ENCODE measurements around the gene NKAIN2.
"Not testable (repeated sequence)": the region's sequence is repeated elsewhere in the genome, so short reads cannot be mapped to it uniquely, and the experiment has no call there.

NKAIN2 gene

DNA sequence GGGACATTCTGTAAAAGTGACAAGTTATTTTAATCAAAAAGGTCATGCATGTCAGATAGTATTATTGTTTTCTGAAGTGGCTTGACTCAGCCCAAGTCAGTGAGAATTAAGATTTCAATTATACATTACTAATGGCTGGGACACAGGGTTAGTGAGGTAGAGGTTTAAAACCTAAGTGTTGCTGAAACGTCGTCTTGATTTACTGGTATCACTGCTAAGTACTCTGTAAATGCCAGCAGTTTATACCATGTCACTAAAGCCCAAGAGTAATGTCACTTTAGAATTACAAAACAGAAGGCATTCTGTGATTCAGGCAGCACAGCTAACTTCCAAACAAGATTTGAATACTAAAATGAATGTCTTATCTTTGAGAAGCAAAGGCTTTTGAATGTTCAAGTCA, 176.6 kb downstream of the NKAIN2 start:
- Histone ChIP-seq H3K27ac (ENCODE audit: insufficient read depth, low read depth, low read length, poor library complexity, severe bottlenecking) (no peak overlapping the region), H3K27me3 (ENCODE audit: control insufficient read depth, insufficient read depth, low read length, poor library complexity, severe bottlenecking) (no peaks in the 10 kb centered on the region), H3K4me3 (ENCODE audit: insufficient read depth, low read depth, low read length) (no peak overlapping the region), H3K9me3 (ENCODE audit: control insufficient read depth, low read length) (no peaks in the 10 kb centered on the region), H3K36me3 (ENCODE audit: control insufficient read depth, insufficient read depth, low read length) (no peaks in the 10 kb centered on the region), H3K4me1 (ENCODE audit: control insufficient read depth, insufficient read depth, low read length) (no peaks in the 10 kb centered on the region)
- WGBS, 2 experiments = 82 to 94% methylated on average over 2 of the region's 2 CpGs

DNA sequence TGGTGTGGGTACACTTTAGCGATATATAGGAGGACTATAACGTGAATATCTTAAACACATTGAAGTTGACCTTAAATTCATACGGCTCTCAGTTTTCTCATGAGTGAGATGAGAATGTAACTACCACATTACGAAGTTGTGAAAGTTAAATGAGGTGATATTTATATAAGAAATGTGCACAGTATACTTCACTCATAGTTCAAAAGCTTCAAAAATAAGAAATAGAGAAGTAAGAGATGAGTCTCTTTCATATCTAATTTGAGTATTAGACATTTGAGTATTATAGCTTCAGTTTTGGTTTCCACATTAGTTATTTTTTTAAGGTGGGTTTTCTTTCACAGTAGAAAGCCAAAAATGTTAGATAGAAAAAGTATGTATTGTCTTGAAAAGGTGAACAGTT, 183.3 kb downstream of the NKAIN2 start:
- no peak overlapping the region for H3K27ac ChIP-seq (ENCODE audit: insufficient read depth, low read depth, low read length, poor library complexity, severe bottlenecking)
- H3K4me3 ChIP-seq (ENCODE audit: insufficient read depth, low read depth, low read length) = no peak overlapping the region
- no peaks in the 10 kb centered on the region for H3K27me3 ChIP-seq (ENCODE audit: control insufficient read depth, insufficient read depth, low read length, poor library complexity, severe bottlenecking)
- WGBS, 2 experiments = 92 to 96% methylated on average over 3 of the region's 4 CpGs
- H3K9me3 ChIP-seq (ENCODE audit: control insufficient read depth, low read length) = no peaks in the 10 kb centered on the region
- no peaks in the 10 kb centered on the region for H3K36me3 ChIP-seq (ENCODE audit: control insufficient read depth, insufficient read depth, low read length)
- H3K4me1 ChIP-seq (ENCODE audit: control insufficient read depth, insufficient read depth, low read length) = no peaks in the 10 kb centered on the region

DNA sequence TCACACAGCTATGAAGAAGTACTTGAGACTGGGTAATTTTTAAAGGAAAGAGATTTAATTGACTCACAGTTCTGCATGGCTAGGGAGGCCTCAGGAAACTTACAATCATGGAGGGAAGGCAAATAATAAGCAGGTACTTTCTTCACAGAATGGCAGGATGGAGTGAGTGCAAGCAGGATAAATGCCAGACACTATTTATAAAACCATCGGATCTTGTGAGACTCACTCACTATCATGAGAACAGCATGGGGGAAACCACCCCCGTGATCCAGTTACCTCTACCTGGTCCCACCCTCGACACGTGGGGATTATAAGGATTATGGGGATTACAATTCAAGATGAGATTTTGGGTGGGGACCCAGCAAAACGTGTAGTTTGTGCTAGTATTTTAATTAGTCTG, 186.3 kb downstream of the NKAIN2 start:
- 66 to 72% methylated on average over 4 to 5 of the region's 5 CpGs for WGBS, 2 experiments
- H3K27me3 ChIP-seq (ENCODE audit: control insufficient read depth, insufficient read depth, low read length, poor library complexity, severe bottlenecking) = not testable (repeated sequence)

DNA sequence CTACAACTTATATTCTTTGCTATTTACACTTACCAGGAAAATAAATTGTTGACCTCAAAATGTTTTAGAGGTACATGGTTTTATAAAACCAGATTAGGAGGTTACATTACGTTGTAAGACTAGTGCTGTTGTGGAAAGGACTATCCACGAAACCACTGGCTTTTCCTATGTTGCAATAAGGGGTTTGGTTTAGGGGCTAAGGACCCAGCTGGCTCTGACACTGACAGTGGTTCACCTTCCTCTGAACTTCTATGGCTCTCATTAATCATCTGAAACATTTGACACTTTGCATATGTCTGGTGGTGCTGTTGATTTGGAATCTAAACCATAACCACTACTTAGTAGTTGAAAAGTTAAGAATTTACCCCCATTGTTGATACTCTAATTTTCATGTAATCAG, 186.7 kb downstream of the NKAIN2 start:
- H3K4me1 ChIP-seq (ENCODE audit: control insufficient read depth, insufficient read depth, low read length) = no peaks in the 10 kb centered on the region
- H3K4me3 ChIP-seq (ENCODE audit: insufficient read depth, low read depth, low read length) = no peak overlapping the region
- no peaks in the 10 kb centered on the region for H3K27me3 ChIP-seq (ENCODE audit: control insufficient read depth, insufficient read depth, low read length, poor library complexity, severe bottlenecking)
- H3K36me3 ChIP-seq (ENCODE audit: control insufficient read depth, insufficient read depth, low read length) = no peaks in the 10 kb centered on the region
- H3K27ac ChIP-seq (ENCODE audit: insufficient read depth, low read depth, low read length, poor library complexity, severe bottlenecking) = no peak overlapping the region
- no peaks in the 10 kb centered on the region for H3K9me3 ChIP-seq (ENCODE audit: control insufficient read depth, low read length)
- 91 to 94% methylated on average over 2 of the region's 2 CpGs for WGBS, 2 experiments

More for the DNA sequence above, 186.3 kb downstream of the NKAIN2 start:
- not testable (repeated sequence) for H3K9me3 ChIP-seq (ENCODE audit: control insufficient read depth, low read length); H3K4me1 ChIP-seq (ENCODE audit: control insufficient read depth, insufficient read depth, low read length); H3K36me3 ChIP-seq (ENCODE audit: control insufficient read depth, insufficient read depth, low read length); H3K27ac ChIP-seq (ENCODE audit: insufficient read depth, low read depth, low read length, poor library complexity, severe bottlenecking); H3K4me3 ChIP-seq (ENCODE audit: insufficient read depth, low read depth, low read length)

DNA sequence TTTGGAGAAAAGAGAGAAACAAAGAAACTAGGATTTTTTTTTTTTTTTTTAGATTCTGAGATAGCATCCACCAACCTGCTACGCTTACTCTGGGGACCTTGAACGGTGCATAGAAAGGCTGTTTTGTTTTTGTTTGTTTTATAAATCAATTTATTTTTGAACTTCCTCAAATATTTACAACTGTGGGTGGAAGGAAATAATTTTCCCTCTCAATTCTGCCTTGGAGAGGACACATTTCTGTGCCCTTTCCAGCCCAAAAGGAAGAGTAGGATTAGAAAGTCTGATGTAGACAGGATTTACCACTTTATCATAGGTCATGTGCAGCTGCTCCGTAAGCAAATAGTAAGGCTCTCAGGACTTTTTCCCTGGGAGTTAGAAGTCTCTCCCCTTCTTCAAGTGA, 190.5 kb downstream of the NKAIN2 start:
- Histone ChIP-seq H3K36me3 (ENCODE audit: control insufficient read depth, insufficient read depth, low read length) (no peaks in the 10 kb centered on the region), H3K27me3 (ENCODE audit: control insufficient read depth, insufficient read depth, low read length, poor library complexity, severe bottlenecking) (no peaks in the 10 kb centered on the region), H3K9me3 (ENCODE audit: control insufficient read depth, low read length) (no peaks in the 10 kb centered on the region), H3K27ac (ENCODE audit: insufficient read depth, low read depth, low read length, poor library complexity, severe bottlenecking) (no peak overlapping the region), H3K4me1 (ENCODE audit: control insufficient read depth, insufficient read depth, low read length) (no peaks in the 10 kb centered on the region), H3K4me3 (ENCODE audit: insufficient read depth, low read depth, low read length) (no peak overlapping the region)
- 90 to 94% methylated on average over 1 of the region's 3 CpGs for WGBS, 2 experiments

DNA sequence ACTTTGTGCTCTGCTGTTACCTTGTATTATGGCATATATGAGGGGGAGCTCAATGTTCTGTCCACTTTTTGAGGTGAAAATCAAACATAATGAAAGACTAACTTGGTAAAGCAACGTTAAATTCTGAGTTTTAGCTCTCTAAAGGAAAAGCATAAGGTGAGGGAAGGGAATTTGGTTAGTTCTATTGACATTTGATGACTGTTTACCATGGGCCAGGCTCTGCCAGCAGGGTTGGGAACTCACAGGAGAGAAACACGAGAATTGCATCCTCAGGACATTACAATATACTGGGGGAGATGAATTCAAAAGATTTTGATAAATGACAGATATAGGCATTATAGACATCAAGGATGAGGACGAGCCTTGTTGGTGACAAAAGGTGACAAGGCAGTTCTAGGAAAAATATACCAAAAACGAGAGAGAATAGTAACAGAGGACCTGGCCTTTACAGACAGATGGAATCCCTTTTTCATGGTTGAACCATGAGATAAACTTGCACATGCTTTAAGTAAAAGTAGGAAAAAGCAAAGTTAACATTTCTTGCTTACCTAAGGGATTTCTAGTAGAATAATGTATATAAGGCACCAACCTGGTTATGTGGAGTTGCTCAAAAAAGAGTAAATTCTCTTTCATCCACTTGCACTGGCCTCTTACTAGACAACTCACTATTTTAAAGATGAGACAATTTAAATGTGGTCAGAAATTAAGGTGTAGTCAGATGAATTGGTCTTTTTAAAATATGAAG, 191.4 kb downstream of the NKAIN2 start:
- Histone ChIP-seq H3K27me3 (ENCODE audit: control insufficient read depth, insufficient read depth, low read length, poor library complexity, severe bottlenecking) (no peaks in the 10 kb centered on the region), H3K4me1 (ENCODE audit: control insufficient read depth, insufficient read depth, low read length) (no peaks in the 10 kb centered on the region), H3K36me3 (ENCODE audit: control insufficient read depth, insufficient read depth, low read length) (no peaks in the 10 kb centered on the region), H3K9me3 (ENCODE audit: control insufficient read depth, low read length) (no peaks in the 10 kb centered on the region), H3K27ac (ENCODE audit: insufficient read depth, low read depth, low read length, poor library complexity, severe bottlenecking) (no peak overlapping the region), H3K4me3 (ENCODE audit: insufficient read depth, low read depth, low read length) (no peak overlapping the region)
- 85 to 95% methylated on average over 4 of the region's 4 CpGs for WGBS, 2 experiments

DNA sequence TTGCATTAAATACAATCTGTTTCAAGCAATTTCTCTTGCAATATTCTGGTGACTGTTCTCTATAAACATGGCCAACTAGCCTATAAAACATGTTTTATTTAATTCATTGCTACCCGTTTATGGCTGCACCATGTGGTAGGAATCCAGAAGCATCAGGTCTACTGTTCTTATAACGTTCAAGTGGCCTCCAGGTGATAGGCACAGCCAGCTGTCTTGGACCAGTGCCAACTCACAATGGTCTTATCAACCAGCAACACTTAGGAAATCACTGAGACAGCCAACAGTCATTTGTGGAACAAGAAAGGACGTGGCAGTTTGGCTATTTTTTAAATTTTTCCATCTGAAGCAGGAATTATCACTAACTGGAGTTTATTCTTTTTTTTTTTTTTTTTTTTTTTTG, 193.6 kb downstream of the NKAIN2 start:
- WGBS, 2 experiments = 88 to 94% methylated on average over 3 of the region's 3 CpGs
- Histone ChIP-seq H3K27me3 (ENCODE audit: control insufficient read depth, insufficient read depth, low read length, poor library complexity, severe bottlenecking) (no peaks in the 10 kb centered on the region), H3K9me3 (ENCODE audit: control insufficient read depth, low read length) (no peaks in the 10 kb centered on the region), H3K27ac (ENCODE audit: insufficient read depth, low read depth, low read length, poor library complexity, severe bottlenecking) (no peak overlapping the region), H3K4me3 (ENCODE audit: insufficient read depth, low read depth, low read length) (no peak overlapping the region), H3K36me3 (ENCODE audit: control insufficient read depth, insufficient read depth, low read length) (no peaks in the 10 kb centered on the region), H3K4me1 (ENCODE audit: control insufficient read depth, insufficient read depth, low read length) (no peaks in the 10 kb centered on the region)

DNA sequence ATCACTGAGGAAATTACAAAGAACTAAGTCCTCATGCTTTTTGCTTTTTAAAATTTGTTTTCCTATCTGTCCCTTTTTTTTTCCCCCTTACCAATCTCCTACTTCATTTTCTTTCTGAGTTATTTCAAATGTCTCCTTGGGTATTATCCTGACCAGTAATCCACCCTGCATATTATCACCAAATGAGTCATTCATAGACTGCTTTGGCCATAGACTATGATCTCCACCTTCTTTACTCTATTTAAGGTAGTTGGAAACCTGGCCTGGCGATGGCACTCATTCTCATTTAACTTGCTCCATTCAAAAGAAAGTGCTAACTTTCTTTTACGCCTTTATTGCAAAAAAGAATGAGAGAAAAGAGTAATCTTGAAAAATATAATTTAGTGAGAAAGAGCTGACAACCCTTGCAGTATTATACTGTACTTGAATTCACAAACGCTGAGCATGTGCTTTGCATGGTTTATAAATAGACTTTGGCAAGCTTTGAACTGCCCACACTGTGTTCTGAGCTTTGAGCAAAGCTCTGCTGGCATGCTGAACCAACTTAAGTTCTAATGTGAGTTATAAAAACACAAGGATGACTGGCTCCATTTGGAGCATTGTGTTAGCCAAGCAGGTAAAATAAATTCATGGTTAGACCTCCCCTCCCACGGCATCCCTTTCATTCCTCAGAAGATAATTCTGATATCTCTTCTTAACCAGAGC, 198.9 kb downstream of the NKAIN2 start:
- H3K36me3 ChIP-seq (ENCODE audit: control insufficient read depth, insufficient read depth, low read length) = no peaks in the 10 kb centered on the region
- WGBS, 2 experiments = 82 to 84% methylated on average over 4 of the region's 4 CpGs
- H3K27me3 ChIP-seq (ENCODE audit: control insufficient read depth, insufficient read depth, low read length, poor library complexity, severe bottlenecking) = no peaks in the 10 kb centered on the region
- H3K4me3 ChIP-seq (ENCODE audit: insufficient read depth, low read depth, low read length) = no peak overlapping the region
- peaks cover 3% of the 10 kb centered on the region for H3K4me1 ChIP-seq (ENCODE audit: control insufficient read depth, insufficient read depth, low read length)
- no peaks in the 10 kb centered on the region for H3K9me3 ChIP-seq (ENCODE audit: control insufficient read depth, low read length)
- no peak overlapping the region for H3K27ac ChIP-seq (ENCODE audit: insufficient read depth, low read depth, low read length, poor library complexity, severe bottlenecking)

DNA sequence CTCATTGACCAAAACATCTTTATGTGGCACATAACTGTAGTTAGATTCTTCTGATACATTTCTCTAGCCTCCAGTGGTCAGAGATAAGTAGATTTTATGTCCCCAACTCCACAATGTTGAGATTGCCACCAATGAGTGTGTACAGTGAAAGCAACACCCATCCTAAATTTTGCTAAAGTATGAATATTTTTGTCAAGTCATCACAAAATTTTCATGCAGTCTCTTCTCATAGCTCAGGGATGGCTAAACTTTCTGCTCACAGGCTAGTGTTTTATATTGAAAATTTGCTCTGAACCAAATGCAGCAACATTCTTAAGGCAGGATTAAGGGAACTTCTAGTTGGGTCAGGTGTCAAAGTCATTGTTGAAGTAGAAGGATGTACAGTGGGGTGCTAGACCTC, 203.6 kb downstream of the NKAIN2 start:
- no peak overlapping the region for H3K4me3 ChIP-seq (ENCODE audit: insufficient read depth, low read depth, low read length)
- no peak overlapping the region for H3K27ac ChIP-seq (ENCODE audit: insufficient read depth, low read depth, low read length, poor library complexity, severe bottlenecking)
- H3K4me1 ChIP-seq (ENCODE audit: control insufficient read depth, insufficient read depth, low read length) = peaks cover 3% of the 10 kb centered on the region
- H3K36me3 ChIP-seq (ENCODE audit: control insufficient read depth, insufficient read depth, low read length) = no peaks in the 10 kb centered on the region
- no peaks in the 10 kb centered on the region for H3K9me3 ChIP-seq (ENCODE audit: control insufficient read depth, low read length)
- H3K27me3 ChIP-seq (ENCODE audit: control insufficient read depth, insufficient read depth, low read length, poor library complexity, severe bottlenecking) = no peaks in the 10 kb centered on the region

DNA sequence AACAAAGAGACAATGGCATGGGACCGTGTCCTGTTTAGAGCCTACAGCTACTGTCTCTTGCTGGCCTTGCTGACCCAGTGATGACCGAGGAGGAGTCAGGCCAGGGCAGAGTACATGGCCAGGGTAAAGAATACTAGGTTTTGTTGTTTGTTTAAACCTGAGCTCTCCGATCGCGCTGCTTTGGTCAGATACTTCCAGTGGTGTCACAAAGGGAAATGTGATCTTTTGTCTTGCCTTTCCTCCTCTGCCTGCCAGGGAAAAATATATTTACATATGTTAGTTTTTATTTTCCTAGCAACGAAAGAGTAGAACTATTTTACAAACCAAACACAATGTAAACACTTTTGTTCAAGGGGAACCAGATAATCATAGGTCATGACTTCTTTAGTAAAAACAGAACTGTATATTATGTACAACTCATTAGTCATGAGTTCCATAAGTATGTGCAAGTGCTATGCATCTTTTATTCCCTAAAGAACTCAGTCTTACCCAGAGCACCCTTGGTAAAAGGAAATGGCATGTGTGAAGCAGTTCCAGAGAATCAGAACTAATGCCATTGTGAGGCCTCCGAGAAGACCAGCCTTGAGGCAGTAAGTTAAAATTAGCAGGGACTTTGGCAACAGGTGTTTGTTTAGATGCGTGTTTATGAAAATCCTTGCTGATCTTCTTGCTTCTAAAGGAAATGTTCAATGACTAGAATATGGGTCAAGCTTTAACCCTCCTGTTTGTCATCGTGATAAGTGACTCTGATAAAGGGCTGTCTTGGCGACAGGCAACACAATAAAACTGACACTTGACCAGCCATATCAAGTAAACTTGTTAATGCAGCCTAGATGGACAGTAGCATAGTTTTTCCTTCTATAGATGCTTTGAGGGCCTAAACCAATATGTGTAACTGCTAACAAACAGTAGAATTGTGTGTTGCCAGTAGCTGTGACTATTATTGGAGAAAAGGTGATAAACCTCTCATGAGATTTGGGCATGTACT, 204.6 kb downstream of the NKAIN2 start:
- Histone ChIP-seq H3K27ac (ENCODE audit: insufficient read depth, low read depth, low read length, poor library complexity, severe bottlenecking) (no peak overlapping the region), H3K27me3 (ENCODE audit: control insufficient read depth, insufficient read depth, low read length, poor library complexity, severe bottlenecking) (no peaks in the 10 kb centered on the region), H3K9me3 (ENCODE audit: control insufficient read depth, low read length) (no peaks in the 10 kb centered on the region), H3K4me1 (ENCODE audit: control insufficient read depth, insufficient read depth, low read length) (peaks cover 3% of the 10 kb centered on the region), H3K36me3 (ENCODE audit: control insufficient read depth, insufficient read depth, low read length) (no peaks in the 10 kb centered on the region), H3K4me3 (ENCODE audit: insufficient read depth, low read depth, low read length) (no peak overlapping the region)
- WGBS, 2 experiments = 71 to 77% methylated on average over 9 to 10 of the region's 10 CpGs

All from ectodermal cell (in vitro differentiated cells).